HL-60 (cell line): ENCODE data around the gene RBM10.

Experiments
- DNase-seq, 2 experiments: peaks; one replicate each; pipeline ENCODE4 v3.0.0-alpha.2; 2010 to 2020; ENCODE audit warnings: low read depth in 1 of 2, low spot score in 1 of 2
- H3K27ac ChIP-seq: fragments of 250-450 bp; sonication (Bioruptor Pico); replicated peaks from 2 replicates; pipeline ENCODE4 v1.5.1; 2020; ENCODE audit warnings: mild to moderate bottlenecking, moderate library complexity
- H3K27me3 ChIP-seq: fragments of 250-450 bp; sonication (Bioruptor Pico); 2 replicates; pipeline ENCODE4 v1.5.1; 2021; ENCODE audit warnings: mild to moderate bottlenecking, moderate library complexity; ENCODE audit not compliant: insufficient read depth, poor library complexity, severe bottlenecking
- H3K4me3 ChIP-seq: replicated peaks from 2 replicates; pipeline ENCODE4 v1.5.1; 2011; ENCODE audit warnings: mild to moderate bottlenecking, control low read depth, low read length; ENCODE audit not compliant: insufficient read depth
- CTCF ChIP-seq: IDR thresholded peaks from one replicate; pipeline ENCODE4 v1.5.1; 2011; ENCODE audit warnings: low read length, control low read depth, inconsistent platforms; ENCODE audit not compliant: insufficient read depth
- GABPA ChIP-seq: IDR thresholded peaks from 2 replicates; pipeline ENCODE4 v1.6.1; 2012; ENCODE audit warnings: low read depth
- POLR2AphosphoS5 ChIP-seq: IDR thresholded peaks from 2 replicates; pipeline ENCODE4 v1.6.1; 2012; ENCODE audit warnings: low read depth
- REST ChIP-seq: IDR thresholded peaks from 2 replicates; pipeline ENCODE4 v1.6.1; 2012; ENCODE audit warnings: low read depth; ENCODE audit not compliant: insufficient replicate concordance
- SPI1 ChIP-seq: IDR thresholded peaks from 2 replicates; pipeline ENCODE4 v1.6.1; 2012; ENCODE audit warnings: low read depth, mild to moderate bottlenecking, borderline replicate concordance

RBM10 gene

GRCh38 chrX:47206316-47206715, 61.3 kb downstream of the RBM10 start:
- no peaks in the 10 kb centered on the region for H3K27me3 ChIP-seq
- TF ChIP-seq CTCF: no peak
- no peak for TF ChIP-seq POLR2AphosphoS5
- TF ChIP-seq GABPA: no peak
- no peak for TF ChIP-seq SPI1
- no peak for TF ChIP-seq REST
- no peak overlapping the region for H3K4me3 ChIP-seq
- H3K27ac ChIP-seq: no peak overlapping the region
- DNase-seq: no peak

GRCh38 chrX:47208108-47208507, 63.1 kb downstream of the RBM10 start:
- TF ChIP-seq CTCF (no peak), REST (no peak), POLR2AphosphoS5 (no peak), GABPA (no peak), SPI1 (no peak)
- no peaks in the 10 kb centered on the region for H3K27me3 ChIP-seq
- H3K4me3 ChIP-seq: no peak overlapping the region
- DNase-seq: no peak
- no peak overlapping the region for H3K27ac ChIP-seq

- TF ChIP-seq CTCF (no peak), POLR2AphosphoS5 (no peak), GABPA (no peak), SPI1 (no peak), REST (no peak)
- Histone ChIP-seq H3K4me3 (no peak overlapping the region), H3K27me3 (no peaks in the 10 kb centered on the region), H3K27ac (no peak overlapping the region)
- no peak for DNase-seq
Observed at GRCh38 chrX:47209508-47210238, 64.7 kb downstream of the RBM10 start.
